Superior temporal gyrus (tissue), 1 donor: ENCODE results near the gene TMEM131.

ENCODE experiments used
- DNase-seq: peaks from one replicate; pipeline ENCODE4 v3.0.0-alpha.2; 2016; ENCODE audit errors: extremely low spot score

TMEM131 gene

DNA sequence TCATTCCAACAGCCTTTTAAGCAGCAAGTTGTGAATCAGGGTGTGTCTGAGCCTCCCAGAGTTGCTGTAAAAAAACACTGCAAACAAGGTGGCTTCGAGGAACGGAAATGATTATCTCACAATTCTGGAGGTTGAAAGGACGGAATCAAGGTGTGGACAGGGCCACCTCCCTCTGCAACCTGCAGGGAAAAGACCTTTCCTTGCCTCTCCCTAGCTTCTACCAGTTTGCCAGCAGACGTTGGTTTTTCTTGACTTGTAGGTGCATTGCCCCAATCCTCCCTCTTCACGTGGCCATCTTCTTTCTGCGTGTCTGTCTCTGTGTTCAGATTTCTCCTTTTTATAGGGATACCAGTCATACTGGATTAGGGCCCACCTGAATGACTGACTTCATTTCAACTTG lies 24.8 kb upstream of the TMEM131 start:
- DNase-seq, result no peak

DNA sequence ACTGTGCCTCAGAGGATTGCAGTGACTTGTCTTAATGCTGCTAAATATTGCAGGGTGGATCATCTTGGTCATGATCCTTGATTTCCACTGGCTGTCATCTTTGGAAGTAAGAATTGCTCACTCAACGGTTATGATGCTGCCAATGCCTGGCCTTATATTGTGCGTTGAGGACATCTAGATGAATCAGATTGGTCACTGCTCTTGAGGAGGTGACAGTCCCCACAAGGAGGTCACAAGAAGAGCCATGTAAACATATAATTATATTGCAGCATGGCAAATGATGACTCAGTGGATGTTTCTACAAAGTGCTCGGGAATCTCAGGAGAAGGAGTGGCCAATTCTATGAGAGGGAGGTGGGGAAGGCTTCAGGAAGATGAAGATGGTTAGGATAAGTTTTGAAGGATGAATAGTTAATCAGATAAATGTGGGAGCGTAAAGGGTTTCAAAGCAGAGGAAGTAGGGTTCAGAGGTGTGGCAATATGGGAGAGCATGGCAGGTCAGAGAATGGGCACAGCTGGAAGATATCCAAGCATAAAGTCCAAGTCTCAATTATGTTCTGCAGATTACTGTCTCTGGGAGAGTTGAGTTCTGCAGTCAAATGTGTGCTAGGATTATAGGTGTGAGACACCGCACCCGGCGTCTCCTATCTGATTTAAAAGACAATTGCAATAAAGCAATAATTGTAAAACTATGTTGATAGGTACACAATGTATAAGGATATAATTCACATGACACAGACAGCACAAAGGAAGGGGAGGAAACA lies 21.3 kb upstream of the TMEM131 start:
- no peak for DNase-seq

DNA sequence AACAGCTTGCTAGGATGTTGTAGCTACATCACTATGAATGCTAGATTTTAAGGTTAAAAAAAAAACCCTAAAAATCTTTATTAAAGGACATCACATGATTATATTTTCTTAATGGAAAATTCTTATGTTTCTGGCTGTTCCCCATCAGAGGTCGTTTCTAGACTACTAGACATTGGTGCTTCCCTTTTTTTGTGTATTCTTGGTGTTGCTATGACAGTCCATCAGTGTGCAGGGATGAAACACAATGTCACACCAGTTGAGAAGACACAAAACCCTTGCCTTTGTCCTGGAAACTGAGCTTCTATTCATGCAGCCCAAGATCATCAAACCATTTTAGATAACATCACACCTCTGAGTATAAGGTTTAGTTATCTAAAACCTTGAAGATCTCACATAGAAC lies 19.9 kb upstream of the TMEM131 start:
- DNase-seq, result no peak

DNA sequence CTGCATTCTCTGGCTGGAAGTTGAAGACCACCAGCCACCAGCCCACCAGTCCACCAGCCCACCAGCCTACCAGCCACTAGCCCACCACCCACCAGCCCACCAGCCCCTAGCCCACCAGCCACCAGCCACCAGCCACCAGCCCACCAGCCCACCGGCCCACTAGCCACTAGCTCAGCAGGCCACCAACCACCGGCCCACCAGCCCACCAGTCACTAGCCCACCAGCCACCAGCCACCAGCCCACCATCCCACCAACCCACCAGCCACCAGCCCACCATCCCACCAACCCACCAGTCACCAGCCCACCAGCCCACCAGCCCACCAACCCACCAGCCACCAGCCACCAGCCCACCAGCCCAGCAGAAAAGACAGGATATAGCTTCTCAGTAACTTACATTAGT lies 18.6 kb upstream of the TMEM131 start:
- DNase-seq, result no peak

DNA sequence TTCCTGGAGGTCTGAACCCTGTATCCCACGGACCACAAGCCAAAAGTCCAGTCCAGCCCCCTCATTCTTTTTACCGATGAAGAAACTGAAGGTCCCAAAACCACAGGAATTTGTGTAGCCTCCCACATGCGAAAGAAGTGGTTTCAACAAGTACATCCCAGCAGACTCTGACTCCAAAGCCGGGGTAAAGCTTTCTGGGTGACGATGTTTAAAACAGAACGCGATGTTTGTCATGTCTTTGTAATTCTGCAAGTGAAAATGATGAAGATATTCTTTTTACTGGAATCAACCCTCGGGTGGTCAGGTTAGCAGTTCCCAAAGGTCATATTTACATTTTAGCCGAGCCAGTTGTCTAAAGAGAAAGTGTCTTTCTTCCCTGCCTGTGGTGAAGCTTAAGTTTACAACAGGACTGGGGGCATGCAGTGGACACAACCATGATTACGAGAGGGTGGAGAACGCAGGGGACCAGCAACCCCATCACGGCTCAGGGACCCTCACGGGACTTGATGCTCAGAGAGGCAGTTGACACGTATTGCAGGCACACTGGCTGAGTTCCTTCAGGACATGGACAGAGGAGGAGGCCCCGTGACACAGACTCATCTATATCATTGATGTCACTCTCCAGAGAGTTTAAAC lies 17.8 kb upstream of the TMEM131 start:
- DNase-seq, result no peak

DNA sequence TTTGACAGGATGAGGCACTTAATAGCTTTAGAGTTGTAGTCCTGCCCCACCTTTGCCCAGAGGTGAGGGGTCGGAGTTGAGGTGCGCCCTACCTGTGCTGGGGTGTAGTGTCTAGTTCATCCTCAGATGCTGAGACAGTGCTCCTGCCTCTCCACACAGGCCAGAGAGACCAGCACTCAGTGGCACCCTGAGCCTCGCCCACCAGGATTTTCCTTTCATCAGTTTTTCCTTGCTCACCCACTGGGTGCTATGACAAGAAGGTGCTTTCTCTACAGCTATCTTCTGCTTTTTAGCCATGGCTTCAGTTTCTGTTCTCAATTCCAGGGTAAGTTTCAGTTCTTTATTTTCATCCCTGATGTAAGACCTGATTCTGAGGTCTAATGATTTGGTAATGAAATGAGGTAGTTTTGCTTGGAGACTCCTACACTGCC lies 16.8 kb upstream of the TMEM131 start:
- DNase-seq, result no peak

DNA sequence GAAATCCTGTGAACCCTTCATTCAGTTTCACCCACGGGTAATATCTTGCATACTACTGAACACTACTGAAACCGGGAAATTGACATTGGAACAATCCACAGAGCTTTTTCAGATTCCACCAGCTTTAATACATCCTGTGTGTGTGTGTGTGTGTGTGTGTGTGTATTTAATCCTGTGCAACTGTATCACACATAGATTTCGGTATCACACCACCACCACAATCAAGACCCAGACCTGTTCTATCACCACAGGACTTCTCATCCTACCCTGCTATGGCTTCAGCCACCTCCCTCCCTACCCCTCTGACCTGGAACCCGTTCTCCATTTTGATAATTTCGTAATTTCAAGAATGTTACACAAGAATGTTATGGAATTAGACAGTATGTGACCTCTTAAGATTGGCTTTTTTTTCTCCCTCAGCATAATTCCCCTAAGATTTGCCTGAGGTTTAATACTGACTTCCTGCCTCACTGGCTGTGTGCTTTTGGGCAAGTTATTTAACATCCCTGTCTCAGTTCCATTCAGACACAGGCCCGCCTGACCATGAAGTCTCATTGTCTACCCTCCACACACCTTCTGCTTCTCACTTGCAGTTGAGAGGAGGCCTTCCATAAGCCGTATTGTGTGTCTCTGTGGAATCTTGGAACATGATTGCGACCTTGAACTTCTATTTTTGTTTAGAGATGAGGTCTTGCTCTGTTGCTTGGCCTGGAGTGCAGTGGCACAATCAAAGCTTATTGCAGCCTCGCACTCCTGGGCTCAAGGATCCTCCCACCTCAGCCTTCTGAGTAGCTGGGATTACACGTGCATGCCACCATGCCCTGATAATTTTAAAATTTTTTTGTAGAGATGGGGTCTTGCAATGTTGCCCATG lies 14.4 kb upstream of the TMEM131 start:
- DNase-seq, result no peak

DNA sequence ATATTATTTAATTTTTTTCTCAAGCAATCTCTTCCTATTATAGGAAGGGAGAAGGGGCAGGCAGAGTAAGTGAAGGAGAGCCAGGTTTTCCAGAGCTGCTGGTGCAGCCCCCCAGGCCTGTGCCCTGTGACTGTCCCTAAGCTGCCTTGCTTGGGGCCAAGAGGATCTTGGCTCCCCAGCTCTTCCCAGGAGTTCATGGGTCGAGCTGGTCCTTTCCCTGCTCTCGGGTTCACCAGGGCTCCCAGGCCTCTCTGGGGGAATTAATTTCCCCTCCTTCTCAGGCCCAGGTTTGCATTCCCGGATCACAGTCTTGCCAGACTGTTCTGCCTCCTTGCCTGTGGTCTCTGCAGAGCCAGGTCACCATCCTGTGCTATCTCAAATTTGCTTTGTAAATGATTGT lies 12.7 kb upstream of the TMEM131 start:
- no peak for DNase-seq

DNA sequence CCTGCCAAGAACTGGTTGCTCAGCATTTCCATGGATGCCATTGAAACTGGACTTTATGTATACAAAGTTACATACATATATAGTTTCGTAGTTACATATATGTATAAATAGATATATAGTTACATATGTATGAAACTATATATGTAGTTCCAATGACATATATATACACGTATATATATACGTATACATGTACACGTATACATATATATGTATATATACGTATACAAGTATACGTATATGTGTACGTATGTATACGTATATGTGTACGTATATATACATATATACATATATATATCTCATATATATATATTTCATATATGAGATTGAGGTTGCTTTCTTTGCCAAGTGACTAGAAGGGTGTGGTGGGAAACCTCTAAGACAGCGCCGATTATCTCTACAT lies 10.6 kb upstream of the TMEM131 start:
- no peak for DNase-seq

DNA sequence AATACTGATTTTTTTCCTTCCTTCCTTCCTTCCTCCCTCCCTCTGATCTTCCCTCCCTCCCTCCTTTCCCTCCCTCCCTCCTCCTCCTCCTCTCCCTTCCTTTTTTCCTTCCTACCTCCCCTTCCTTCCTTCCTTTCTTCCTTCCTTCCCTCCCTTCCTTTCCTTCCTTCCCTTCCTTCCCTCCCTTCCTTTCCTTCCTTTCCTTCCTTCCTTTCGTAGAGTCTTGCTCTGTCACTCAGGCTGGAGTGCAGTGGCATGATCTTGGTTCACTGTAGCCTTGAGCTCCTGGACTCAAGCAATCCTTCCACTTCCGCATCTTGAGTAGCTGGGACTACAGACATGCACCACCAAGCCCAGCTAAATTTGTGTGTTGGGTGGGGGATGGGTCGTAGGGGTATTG lies 8.9 kb upstream of the TMEM131 start:
- no peak for DNase-seq

DNA sequence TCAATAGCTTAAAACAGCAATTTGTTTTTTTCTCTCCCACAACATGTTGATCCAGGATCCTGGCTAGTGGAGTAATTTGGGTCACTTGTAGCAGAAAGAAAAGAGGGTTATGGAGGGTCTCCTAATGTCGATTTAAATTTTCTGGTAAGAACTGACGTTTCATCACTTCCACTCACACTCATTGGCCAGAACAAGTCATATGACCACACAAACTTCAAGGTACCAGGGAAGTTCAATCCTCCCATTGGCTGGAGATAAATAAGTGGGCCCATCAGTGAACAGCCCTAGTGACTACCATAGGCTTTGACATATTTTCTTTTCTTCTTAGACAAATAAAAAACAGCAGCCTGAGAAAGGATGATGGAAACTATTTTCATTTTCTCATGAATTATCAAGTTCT lies 8.3 kb upstream of the TMEM131 start:
- DNase-seq, result no peak

DNA sequence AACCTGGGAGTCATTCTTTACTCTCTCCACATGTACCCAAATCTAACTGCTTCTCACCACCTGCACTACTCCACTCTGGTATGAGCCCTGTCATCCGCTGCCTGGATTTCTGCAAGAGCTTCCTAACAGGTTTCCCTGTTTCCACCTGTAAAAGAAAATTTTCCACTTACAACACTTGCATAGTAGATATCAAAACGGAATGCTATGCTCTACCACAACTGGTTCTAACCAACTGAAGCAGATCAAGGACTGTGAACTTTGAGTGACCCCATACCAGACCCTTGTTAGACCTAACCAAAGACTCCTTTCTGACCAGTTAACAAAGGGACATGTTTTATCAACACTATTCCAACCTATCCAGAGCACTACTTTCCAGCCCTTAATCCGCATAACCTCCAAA lies 3.8 kb upstream of the TMEM131 start:
- no peak for DNase-seq

DNA sequence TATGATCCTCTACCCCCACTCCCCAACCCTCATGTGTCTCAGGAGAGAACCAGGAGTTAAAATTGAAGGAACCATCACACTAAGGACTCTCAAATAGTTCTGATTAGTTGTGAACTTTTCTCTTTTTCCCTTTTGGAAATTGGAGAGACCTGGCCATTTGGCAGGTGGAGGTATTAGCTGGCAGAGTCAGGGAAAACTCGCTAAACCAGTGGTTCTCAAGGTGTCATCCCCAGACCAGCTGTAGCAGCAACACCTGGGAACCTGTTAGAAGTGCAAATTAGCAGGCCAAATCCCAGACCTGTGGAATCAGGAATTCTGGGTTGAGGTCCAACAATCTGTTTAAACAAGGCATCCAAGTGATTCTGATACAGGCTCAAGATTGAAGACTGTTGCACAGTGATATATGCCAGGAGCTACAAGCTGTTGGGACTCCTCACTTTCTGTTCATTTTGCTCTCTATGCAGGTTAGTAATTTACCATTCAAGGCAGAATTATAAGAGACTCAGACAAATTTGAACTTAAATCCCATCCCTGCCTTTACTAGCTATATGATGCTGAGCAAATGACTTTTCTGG lies 2.8 kb upstream of the TMEM131 start:
- DNase-seq, result no peak

DNA sequence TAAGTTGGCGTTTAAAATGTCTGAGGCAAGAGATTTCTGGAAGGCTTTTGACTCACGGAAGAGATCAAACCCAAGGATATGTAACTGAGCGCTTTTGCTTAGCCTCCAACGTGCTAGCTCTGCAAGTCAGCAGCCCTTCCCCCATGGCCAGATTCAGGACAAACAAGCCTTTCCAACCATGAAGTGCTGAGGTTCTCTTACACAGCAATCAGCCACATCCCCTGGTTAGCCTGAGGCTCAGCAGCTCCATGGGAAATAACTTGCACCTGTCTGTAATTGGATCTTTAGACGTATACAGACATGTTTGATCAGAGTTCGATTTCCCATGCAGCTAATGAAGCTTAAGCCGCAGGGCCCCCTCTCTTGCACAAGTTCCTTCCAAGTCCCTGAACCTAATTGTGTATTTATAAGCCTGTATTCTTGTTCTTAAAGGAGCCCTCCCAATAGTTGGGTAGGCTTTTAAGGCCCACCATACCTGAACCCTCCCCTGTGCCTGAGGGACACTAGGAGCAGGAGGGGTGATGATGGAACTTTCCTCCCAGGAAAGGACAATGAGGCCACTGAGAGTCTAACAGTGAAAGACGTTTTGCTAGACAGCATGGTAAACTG lies 2.1 kb upstream of the TMEM131 start:
- no peak for DNase-seq

DNA sequence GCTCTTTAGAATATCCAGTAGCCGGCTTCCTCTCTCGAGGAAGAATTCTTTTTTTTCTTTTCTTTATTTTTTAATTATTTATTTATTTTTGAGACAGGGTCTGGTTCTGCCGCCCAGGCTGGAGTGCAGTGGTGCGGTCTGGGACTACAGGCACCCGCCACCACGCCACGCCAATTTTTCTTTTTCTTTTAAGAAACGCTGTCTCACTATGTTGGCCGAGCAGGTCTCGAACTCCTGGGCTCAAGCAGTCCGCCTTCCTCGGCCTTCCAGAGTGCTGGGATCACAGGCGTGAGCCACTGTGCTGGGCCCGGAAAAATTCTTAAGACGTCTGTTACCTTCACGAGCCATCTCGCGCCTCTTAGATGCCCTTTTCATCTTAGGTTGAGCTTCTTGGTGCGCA lies 931 bp upstream of the TMEM131 start:
- no peak for DNase-seq

DNA sequence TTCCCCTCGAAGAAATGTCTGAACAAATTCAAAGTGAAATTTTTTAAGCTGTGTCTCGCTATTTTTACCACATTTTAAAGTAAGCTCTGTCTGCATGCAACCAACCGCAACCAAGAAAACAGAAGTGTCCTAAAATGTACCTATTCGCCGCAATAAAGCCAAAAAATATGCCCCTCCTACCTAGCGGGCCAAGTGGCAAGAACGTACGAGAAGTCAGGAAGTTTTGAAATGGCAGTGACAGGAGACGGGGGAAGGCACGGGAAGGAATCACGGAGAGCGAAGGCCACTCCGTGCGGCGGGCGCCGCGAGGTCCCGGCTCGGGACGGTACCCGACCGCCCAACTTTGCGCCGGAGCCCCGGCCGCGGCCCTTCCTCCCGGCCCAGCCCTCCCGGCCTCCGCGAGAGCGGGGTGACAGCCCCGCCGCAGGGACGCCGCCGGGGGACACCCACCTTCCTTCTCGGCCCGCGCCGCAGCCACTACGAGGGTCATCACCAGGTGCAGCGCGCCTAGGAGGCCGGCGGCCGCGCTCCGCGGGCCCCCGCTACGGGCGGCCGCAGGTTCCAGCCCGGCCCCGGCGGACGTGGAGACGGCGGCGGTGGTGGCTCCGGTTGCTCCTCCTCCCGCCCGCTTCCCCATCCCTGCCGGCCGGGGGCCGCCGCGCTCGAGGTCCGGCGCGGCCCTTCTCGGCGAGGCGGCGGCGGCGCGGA lies 568 bp downstream of the TMEM131 start:
- DNase-seq, result no peak

DNA sequence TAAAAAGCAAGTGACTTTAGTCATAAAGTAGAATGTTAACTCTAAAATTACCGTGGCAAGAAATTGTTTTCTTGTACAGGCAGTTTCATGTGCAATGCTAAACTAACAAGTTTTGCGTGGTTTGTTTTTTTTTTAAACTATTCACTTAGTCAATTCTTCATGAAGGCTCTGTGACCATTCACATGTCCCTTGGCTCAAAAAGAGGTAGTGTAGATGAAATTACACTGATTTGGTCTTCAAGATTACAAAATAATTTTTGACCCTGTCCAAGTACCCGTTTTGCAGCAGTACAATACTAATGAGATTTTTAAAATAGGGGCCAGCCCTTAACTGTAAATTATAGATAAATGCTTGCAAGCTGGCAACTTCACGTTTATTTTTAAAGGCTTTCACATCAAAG lies 1.3 kb downstream of the TMEM131 start:
- peak; percentile 12 for DNase-seq

DNA sequence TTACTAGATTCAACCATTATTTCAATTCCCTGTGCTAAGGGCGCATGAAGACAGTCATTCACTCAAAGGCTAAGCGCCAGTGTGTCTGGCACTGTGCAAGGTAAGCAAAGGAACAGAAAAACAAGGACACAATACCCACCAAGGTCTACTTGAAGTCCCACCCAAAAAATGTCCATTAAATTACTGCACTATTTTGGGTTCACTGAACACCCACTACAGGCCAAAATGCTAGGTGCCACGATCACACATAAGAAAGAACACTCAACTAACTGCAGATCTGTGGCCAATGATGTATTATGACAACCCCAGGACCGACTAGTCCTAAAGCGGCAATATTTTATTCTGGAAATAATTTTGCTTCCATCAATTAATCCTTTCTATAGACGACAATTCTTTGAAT lies 1.8 kb downstream of the TMEM131 start:
- DNase-seq, result no peak

DNA sequence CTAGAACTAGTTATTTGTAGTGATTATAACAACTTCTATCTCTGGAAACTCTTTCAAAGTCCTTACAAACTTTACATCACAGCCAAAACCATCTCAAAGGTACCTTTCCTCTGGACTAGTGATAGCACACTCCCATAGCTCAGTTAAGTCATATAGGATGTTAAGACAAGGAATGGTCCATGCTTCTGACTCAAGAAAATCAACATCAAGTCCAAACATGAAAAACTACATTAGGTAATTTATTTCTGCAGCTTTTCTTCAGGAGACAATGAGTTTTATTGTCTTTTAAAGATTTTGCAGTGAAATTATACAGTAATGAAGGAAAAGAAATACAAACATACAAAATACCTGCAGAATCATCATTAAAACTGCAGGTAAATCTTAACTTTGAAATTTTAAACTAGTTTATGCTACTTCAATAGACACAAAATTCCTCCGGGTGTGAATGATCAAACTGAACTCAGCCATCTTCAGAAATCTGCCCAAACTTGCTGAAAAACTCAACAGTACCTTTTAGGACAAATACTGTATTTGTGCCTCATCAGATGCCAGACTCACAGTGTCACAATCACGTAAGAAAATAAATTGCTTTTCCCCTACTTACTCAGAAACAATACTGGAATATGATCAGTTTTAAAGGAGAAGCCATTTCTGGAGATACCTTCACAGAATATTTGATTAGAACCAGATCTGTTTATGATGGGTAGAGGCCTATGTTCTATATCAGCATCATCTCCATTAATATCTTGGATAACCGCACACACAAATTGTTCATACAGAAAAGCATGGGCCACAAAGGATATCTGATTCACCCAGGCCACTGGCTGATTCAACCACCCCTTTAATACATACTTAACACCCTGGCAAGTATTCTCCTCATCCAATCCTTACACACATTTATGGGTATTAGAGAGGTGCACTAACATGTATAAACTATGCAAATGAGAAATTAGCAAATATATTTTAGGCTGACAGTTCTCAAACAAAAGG lies 2.6 kb downstream of the TMEM131 start:
- DNase-seq, result no peak
